ENCODE measurements around the gene APOH.
A peak's percentile ranks its signal among the peaks of the same experiment; 100 is the strongest.

The APOH gene, protein sequence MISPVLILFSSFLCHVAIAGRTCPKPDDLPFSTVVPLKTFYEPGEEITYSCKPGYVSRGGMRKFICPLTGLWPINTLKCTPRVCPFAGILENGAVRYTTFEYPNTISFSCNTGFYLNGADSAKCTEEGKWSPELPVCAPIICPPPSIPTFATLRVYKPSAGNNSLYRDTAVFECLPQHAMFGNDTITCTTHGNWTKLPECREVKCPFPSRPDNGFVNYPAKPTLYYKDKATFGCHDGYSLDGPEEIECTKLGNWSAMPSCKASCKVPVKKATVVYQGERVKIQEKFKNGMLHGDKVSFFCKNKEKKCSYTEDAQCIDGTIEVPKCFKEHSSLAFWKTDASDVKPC

DNA sequence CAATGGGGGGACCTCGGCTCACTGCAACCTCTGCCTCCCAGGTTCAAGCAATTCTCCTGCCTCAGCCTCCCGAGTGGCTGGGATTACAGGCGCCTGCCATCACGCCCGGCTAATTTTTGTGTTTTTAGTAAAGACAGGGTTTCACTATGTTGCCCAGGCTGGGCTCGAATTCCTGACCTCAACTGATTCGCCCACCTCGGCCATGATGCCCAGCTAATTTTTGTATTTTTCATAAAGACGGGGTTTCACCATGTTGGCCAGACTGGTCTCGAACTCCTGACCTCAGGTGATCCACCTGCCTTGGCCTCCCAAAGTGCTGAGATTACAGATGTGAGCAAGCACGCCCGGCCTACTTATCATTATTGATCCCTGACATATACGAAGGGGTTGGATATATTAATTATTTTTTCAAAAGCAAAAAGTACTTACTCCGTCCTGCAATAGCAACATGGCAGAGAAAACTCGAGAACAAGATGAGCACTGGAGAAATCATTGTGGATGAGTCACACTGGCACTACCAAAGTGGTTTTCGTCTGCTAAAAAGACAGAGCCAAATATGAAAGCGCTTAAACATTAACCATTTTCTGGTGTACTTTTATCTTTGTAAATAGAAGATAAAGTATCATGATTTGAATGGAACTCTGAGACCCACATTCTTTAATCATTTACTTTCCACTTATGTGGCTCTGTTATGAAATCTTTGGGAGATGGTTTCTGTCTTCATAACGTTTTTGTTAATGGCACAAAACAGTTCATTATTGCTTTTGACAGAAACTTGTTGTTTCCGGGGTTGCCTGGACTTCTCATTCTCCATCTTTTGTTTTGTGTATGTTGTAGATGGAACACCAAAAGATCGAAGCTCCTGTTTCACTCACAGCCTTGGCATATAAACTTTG lies at the start of gene APOH:
Gene APOH, minus strand, starts transcription at position 529 of the 896 bp plus-strand sequence. Its CDS starts 36 bp downstream, at position 493.
- TF ChIP-seq, protein P1, sequence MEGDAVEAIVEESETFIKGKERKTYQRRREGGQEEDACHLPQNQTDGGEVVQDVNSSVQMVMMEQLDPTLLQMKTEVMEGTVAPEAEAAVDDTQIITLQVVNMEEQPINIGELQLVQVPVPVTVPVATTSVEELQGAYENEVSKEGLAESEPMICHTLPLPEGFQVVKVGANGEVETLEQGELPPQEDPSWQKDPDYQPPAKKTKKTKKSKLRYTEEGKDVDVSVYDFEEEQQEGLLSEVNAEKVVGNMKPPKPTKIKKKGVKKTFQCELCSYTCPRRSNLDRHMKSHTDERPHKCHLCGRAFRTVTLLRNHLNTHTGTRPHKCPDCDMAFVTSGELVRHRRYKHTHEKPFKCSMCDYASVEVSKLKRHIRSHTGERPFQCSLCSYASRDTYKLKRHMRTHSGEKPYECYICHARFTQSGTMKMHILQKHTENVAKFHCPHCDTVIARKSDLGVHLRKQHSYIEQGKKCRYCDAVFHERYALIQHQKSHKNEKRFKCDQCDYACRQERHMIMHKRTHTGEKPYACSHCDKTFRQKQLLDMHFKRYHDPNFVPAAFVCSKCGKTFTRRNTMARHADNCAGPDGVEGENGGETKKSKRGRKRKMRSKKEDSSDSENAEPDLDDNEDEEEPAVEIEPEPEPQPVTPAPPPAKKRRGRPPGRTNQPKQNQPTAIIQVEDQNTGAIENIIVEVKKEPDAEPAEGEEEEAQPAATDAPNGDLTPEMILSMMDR (IDR thresholded peaks at IDR 0.05), result no peak
- no peak for TF ChIP-seq ZFX (IDR thresholded peaks at IDR 0.05; ENCODE audit: borderline replicate concordance)

DNA sequence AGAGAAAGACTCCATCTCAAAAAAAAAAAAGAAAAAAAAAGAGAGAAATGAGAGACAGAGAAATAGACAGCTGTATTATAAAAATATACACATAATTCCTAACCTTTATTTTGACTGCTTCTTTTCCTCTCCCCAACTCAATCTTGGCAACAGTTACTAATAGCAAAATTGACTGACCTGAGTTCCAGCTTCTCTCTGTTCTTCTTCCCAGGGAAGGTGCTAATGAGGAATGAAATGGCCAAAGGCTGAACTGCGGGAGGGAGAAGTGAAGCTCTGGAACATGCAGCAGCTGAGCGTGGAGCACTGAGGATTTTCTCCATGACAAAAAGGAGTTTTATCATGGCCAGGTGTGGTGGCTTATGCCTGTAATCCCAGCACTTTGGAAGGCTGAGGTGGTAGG lies 48.0 kb upstream of the APOH start:
- no peak overlapping the region for H3K27ac ChIP-seq
- TF ChIP-seq ZFX (IDR thresholded peaks at IDR 0.05; ENCODE audit: borderline replicate concordance), result no peak
- TF ChIP-seq, protein P1 (IDR thresholded peaks at IDR 0.05), result no peak

More for the DNA sequence above, at the start of gene APOH:
- peak within 1 kb of the TSS; percentile 48 for H3K27ac ChIP-seq

DNA sequence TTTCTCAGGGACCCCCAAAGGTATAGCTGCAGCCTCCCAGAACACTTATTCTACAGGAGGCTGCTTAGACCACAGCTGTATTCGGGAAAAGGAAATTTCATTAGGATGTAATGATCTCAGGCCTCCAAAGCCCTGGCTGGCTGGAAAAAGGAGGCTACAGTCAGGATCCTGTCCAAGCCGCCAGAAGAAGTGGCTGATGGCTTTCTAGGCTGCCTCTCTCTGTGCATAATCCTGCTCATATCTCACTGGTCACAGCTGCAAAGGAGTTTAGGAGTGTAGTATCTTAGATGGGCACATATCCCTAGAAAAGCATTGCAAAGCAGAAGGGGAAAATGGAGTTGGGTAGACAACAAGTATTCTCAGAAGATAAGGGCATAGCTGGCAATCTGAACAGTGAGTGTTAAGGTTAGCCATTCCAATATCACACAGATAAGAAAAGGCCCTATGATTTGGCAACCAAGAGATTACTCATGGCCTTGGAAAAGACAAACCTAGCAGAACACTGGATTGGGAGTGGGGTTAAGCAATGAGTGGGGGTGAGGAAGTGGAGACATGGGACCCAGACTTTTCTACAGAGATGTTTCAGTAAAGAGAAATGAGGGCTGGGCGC lies 47.2 kb upstream of the APOH start:
- no peak for TF ChIP-seq ZFX (IDR thresholded peaks at IDR 0.05; ENCODE audit: borderline replicate concordance)
- TF ChIP-seq, protein P1 (IDR thresholded peaks at IDR 0.05), result no peak
- H3K27ac ChIP-seq, result peak overlapping the region; percentile 26; the same call in 1 of the 2 replicates

DNA sequence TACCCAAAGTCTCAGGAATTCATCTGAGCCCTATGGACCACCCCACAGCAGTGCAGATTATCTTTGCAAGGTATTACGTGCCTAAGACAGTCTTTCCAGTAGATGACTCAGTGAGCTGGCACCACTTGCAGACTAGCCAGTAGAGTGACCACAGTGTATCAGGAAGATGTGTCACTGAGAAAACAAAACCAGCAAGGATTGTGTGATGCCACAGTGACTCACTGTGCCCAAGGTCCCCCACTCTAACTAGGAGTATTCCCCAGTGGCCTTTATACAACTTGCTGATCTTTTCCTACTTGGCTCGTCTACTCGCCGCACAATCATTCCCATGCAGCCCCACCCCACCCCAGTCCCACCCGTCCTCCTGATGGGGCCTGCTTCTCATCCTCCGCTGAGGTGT lies 46.4 kb upstream of the APOH start:
- peak overlapping the region; percentile 26 for H3K27ac ChIP-seq
- TF ChIP-seq ZFX (IDR thresholded peaks at IDR 0.05; ENCODE audit: borderline replicate concordance), result no peak
- TF ChIP-seq, protein P1 (IDR thresholded peaks at IDR 0.05), result no peak

DNA sequence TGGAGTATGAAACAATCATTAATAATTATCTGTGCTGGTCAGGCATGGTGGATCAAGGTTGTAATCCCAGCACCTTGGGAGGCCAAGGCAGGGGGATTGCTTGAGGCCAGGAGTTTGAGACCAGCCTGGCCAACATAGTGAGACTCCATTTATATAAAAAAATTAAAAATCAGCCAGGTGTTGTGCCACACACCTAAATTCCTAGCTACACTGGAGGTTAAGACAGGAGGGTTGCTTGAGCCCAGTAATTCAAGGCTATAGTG lies 44.3 kb upstream of the APOH start:
- H3K27ac ChIP-seq, result no peak overlapping the region
- TF ChIP-seq, protein P1 (IDR thresholded peaks at IDR 0.05), result no peak
- no peak for TF ChIP-seq ZFX (IDR thresholded peaks at IDR 0.05; ENCODE audit: borderline replicate concordance)

DNA sequence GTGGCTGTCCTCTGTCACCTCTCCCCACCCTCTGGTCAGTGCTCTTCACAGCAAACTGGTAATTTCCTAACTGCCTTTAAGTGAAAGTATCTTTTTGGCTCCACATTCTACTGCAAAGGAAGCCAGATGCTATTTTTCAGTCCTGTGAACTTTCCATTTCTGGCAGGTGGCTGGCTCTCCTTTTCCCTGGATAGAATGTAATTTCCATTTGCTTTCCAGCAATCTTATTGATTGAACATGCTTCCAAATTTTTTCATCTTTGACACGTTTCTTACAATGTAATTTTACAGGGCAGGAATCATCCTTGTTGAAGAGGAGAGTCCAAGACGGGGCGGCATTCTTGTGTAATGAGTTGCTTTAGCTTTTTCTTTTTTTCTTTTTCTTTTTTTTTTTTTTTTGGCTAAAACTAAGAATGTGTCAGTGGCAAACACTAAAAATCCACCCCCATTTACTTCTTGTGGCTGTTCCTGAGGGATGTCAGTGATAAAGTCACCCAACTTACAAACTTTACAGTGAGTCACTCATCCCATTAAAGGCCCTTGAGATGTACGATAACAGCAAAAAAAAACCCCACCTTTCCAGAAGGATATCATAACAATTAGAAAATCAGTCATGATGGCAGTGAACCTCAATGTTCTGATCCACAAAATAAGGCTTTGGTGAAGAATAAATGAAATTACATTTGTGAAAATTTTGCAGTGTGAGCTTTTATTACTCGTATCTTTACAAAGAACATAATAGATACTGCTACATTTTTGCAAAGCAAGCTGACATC lies 43.8 kb upstream of the APOH start:
- H3K27ac ChIP-seq, result no peak overlapping the region
- TF ChIP-seq ZFX (IDR thresholded peaks at IDR 0.05; ENCODE audit: borderline replicate concordance), result no peak
- TF ChIP-seq, protein P1 (IDR thresholded peaks at IDR 0.05), result no peak
